ENCODE measurements around the gene EYS. TPM values are rescaled to one million over a fixed set of nuclear protein-coding genes. Genes with fewer than 3 reads are reported as not detected.

The EYS gene
- total RNA-seq, 1 experiment from 2014 or later: not detected

GRCh38 chr6:63999613-64000012 is 1707.4 kb downstream of the EYS start:
- H3K79me1 ChIP-seq (ENCODE audit: insufficient read depth, low read depth, low read length, poor library complexity, severe bottlenecking): no peaks in the 10 kb centered on the region
- H2BK120ac ChIP-seq (ENCODE audit: low read depth, low read length, poor library complexity, severe bottlenecking): no peak overlapping the region
- no peak overlapping the region for H3K4me2 ChIP-seq (ENCODE audit: insufficient read depth, insufficient read length, low read length)
- no peaks in the 10 kb centered on the region for H3K23me2 ChIP-seq (ENCODE audit: insufficient read length, low read depth, low read length, poor library complexity, severe bottlenecking)
- no peaks in the 10 kb centered on the region for H3K79me2 ChIP-seq (ENCODE audit: insufficient read depth, low read length)
- H3K27me3 ChIP-seq (ENCODE audit: insufficient read depth, low read length): no peaks in the 10 kb centered on the region
- H2BK5ac ChIP-seq (ENCODE audit: insufficient read length, low read length): no peak overlapping the region
- H4K8ac ChIP-seq (replicated peaks; ENCODE audit: insufficient read length, low read depth, low read length): no peak overlapping the region
- no peak overlapping the region for H3K56ac ChIP-seq (ENCODE audit: insufficient read length, low read depth, low read length)
- peaks cover 2% of the 10 kb centered on the region in 2 experiments; a peak in 2 of 5 replicates for H3K9me3 Mint-ChIP-seq
- H3K4me3 Mint-ChIP-seq: no peak overlapping the region
- peaks cover 0 to 1% (median 0%) of the 10 kb centered on the region in 3 experiments; a peak in 1 of 7 replicates for H3K36me3 Mint-ChIP-seq (ENCODE audit: insufficient read depth in 1 of 3, low read depth in 3 of 3)
- no peak overlapping the region for H3K27ac ChIP-seq (ENCODE audit: insufficient read length, low read depth, low read length)
- no peak overlapping the region for H3K9ac ChIP-seq (ENCODE audit: extremely low read depth, insufficient read length, low read length)
- no peak overlapping the region for H3K23ac ChIP-seq (ENCODE audit: insufficient read length, low read depth, low read length)
- no peak overlapping the region for H3K18ac ChIP-seq (ENCODE audit: insufficient read length, low read depth, low read length)
- H4K5ac ChIP-seq (ENCODE audit: insufficient read length, low read depth, low read length): no peak overlapping the region
- no peak for TF ChIP-seq CTCF (conservative IDR thresholded peaks at IDR 0.05)
- H4K20me1 ChIP-seq (ENCODE audit: control insufficient read depth, insufficient read depth, insufficient read length): no peaks in the 10 kb centered on the region
- H3T11ph ChIP-seq (ENCODE audit: low read length): no peak overlapping the region
- no peak overlapping the region for H2AK5ac ChIP-seq (ENCODE audit: insufficient read length, low read length)
- no peak overlapping the region for H2AFZ ChIP-seq (ENCODE audit: low read length)
- H2BK12ac ChIP-seq (ENCODE audit: insufficient read length, low read depth, low read length): no peak overlapping the region
- DNase-seq: no peak
- no peaks in the 10 kb centered on the region for H3K27me3 Mint-ChIP-seq (ENCODE audit: low read depth)
- no peaks in the 10 kb centered on the region for H3K4me1 Mint-ChIP-seq
- no peaks in the 10 kb centered on the region for H3K4me1 ChIP-seq (ENCODE audit: insufficient read depth, low read length)
- H3K9me3 ChIP-seq (ENCODE audit: control insufficient read depth, low read depth, low read length): no peaks in the 10 kb centered on the region
- WGBS (ENCODE audit: extremely low coverage, insufficient read length, low lambda C conversion rate): no CpG with 5 or more reads among the region's 4 CpGs
- H4K91ac ChIP-seq (ENCODE audit: insufficient read length, low read depth, low read length): no peak overlapping the region
- H3K14ac ChIP-seq (ENCODE audit: insufficient read depth, low read length): no peak overlapping the region
- H2BK20ac ChIP-seq (ENCODE audit: low read depth, low read length, poor library complexity, severe bottlenecking): no peak overlapping the region
- no peak overlapping the region for H3K4ac ChIP-seq (ENCODE audit: low read depth, low read length)
- H3K27ac Mint-ChIP-seq: no peak overlapping the region
- H2BK15ac ChIP-seq (ENCODE audit: low read depth, low read length): no peak overlapping the region
